GM13977 (cell line): ENCODE results near the gene ELL2.
A peak's percentile ranks its signal among the peaks of the same experiment; 100 is the strongest.

ENCODE experiments used
- DNase-seq: peaks from one replicate; pipeline ENCODE4 v3.0.0; 2012; ENCODE audit warnings: low spot score
- in situ Hi-C: fragments of 300-500 bp; cut with MboI; formaldehyde crosslinking; loops from one replicate; pipeline ENCODE4 v1.12.0; 2022; ENCODE audit warnings: low sequenced_read_pairs, low pct_unique_long_range_greater_than_20kb, mixed read lengths, inconsistent platforms; ENCODE audit not compliant: unreplicated experiment
- TF ChIP-seq, protein P1 (sequence below): IDR thresholded peaks from 2 replicates; pipeline ENCODE4 v1.5.1; 2012; ENCODE audit warnings: mild to moderate bottlenecking, control low read depth; ENCODE audit not compliant: insufficient read depth; ENCODE audit errors: extremely low read depth, missing control alignments

The ELL2 gene

DNA sequence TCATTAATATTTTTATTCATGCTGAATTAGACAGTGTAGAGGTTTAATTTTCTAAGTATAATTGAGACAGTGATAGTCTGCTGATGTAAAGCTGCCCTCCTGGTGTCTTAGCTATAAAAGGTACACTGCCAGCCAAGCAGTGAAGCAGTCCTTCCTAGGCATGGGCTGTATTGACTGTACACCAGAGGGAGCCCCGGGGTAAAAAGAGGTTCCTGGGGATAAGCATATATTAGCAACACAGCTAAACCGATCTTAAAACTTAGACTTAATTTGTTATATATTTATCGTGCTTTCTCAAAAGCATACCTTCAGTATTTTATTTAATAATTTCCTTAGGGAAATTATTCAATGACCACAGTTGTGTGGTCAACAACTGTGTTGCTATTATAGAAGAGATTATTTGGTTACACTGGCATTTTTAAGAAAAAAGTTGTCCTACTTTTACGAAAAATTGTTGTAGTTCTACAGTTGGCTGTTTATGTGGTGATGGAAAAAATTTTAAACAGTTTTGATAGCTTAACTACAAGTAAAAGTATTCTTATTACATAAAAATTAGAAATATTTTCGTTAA lies 68.8 kb downstream of the ELL2 start:
- no peak for DNase-seq

DNA sequence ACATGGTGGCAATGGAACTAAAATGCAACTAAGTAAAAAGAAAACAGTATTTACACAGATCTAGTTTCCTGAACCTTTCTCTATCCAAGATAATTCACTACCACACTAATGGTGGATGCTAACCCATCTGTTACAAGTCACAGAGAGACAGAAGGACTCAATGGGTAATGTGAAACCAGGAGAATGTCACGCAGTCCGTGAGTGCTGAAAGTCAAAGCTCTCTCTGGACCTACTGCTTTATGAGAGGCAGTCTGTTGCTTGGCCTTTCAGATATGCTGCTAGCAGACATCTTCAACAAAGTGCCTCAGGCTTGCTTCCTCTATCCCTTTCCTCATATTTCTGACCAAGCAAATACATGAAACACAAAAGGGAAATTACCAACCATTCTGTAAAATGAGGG lies 70.2 kb downstream of the ELL2 start:
- in situ Hi-C loops: no loop called here
- DNase-seq: no peak

More for the DNA sequence above, 68.8 kb downstream of the ELL2 start:
- in situ Hi-C loops: no loop called here
- TF ChIP-seq, protein P1, sequence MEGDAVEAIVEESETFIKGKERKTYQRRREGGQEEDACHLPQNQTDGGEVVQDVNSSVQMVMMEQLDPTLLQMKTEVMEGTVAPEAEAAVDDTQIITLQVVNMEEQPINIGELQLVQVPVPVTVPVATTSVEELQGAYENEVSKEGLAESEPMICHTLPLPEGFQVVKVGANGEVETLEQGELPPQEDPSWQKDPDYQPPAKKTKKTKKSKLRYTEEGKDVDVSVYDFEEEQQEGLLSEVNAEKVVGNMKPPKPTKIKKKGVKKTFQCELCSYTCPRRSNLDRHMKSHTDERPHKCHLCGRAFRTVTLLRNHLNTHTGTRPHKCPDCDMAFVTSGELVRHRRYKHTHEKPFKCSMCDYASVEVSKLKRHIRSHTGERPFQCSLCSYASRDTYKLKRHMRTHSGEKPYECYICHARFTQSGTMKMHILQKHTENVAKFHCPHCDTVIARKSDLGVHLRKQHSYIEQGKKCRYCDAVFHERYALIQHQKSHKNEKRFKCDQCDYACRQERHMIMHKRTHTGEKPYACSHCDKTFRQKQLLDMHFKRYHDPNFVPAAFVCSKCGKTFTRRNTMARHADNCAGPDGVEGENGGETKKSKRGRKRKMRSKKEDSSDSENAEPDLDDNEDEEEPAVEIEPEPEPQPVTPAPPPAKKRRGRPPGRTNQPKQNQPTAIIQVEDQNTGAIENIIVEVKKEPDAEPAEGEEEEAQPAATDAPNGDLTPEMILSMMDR: peak; percentile 60

DNA sequence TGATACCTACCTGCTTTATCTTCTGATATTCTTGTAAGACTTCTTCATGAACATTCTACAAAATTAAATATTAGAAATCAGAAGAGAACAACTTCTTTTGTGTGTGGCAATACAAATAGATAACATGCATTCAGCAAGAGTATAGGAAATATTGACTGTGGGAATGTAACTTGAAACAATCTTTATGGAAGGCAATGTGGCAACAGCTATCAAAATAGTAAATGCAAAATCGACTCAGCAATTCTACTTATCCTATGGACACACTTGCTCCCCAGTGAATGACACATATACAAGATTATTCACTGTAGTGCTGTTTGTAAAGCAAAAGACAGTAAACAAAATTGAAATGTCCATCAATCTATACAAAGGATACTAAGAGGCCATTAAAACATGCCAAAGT lies 72.6 kb downstream of the ELL2 start:
- in situ Hi-C loops: no loop called here
- TF ChIP-seq, protein P1: no peak
- no peak for DNase-seq

More for the DNA sequence above, 70.2 kb downstream of the ELL2 start:
- TF ChIP-seq, protein P1: no peak

DNA sequence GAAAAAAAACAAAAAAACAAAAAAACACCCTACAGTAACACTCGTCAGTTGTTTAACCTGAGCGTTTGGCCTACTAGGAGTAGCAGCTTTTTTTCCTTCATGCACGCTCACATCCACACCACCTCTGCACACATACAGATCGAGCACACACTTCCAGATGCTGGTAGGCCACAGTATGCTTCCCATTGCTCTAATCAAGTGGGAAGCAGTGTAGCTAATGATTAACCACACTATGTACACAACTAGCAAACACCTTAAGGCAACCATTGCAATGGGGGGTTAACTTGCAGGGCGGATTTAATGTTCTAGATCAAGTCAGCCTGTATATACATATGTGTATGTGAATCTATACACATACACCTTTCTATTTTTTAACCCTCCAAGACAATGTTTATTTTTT lies 73.7 kb downstream of the ELL2 start:
- TF ChIP-seq, protein P1: no peak
- in situ Hi-C loops: no loop called here
- DNase-seq: no peak

DNA sequence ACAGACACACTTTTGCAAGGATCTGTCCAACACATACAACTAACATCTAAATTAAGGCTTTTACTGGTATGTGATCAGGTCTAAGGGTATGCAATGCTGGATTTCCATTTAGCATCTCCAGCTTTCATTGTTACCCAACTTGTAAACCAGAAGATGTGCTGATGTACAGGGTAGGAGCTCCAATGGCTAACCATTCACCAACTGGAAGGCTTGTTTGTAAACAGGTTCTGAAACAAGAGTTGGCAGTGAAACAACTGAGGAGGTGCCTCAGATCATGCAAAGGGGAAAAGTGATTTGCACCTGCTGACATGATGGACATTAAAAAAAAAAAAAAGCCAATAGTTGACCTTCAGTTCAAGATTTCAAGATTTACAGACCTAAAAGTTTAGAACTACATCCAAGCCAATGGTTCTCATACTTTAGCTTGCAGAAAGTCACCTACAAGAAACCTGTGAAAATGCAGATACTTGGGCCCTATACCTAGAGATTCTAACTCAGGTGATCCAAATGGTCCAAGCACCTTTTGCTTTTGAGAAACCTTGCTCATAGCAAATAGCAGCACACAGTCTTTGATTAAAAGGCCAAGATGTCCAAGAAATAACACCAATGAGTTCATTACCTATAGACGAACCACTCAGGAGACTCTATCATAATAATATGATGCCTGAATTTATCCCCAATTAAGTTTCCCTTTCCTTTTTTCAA lies 75.2 kb downstream of the ELL2 start:
- TF ChIP-seq, protein P1: no peak
- in situ Hi-C loops: no loop called here
- DNase-seq: no peak

DNA sequence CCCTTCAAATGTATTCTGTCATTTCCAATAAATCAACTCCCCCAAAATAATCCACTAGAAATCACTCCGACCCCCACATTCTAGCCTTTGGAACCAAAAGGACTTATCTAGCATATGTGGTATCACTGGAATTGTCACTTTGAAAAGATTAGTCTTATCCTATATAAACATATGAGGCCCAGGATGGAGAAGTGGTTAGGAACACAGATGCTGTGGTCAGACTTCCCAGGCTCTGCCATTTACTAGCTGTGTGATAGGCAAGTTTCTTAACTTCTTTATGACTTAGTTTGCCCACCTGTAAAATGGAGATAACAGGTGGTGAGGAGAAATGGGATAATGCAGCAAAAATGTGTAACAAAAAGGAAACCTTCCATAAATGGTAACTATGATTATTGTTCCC lies 77.1 kb downstream of the ELL2 start:
- no peak for DNase-seq
- TF ChIP-seq, protein P1: no peak
- in situ Hi-C loops: no loop called here
